Caki2 (cell line): ENCODE results near the gene ZNF835. TPM values are rescaled to one million over a fixed set of nuclear protein-coding genes. Genes with fewer than 3 reads are reported as not detected.
A peak's percentile ranks its signal among the peaks of the same experiment; 100 is the strongest.
"Not testable (repeated sequence)": the region's sequence is repeated elsewhere in the genome, so short reads cannot be mapped to it uniquely, and the experiment has no call there.

Source experiments
- DNase-seq: peaks from one replicate; pipeline ENCODE4 v3.0.0-alpha.2; 2015; ENCODE audit warnings: low read depth
- in situ Hi-C: cut with HindIII; loops from 2 replicates; pipeline ENCODE4 v1.10.0; 2016; ENCODE audit warnings: low sequenced_read_pairs, low pct_unique_long_range_greater_than_20kb, mixed read lengths
- total RNA-seq: library from RNA; depleted of rRNA; stranded (reverse); fragments of >200 nt; shearing (Covaris generic); gene quantifications from 2 replicates; pipeline ENCODE4 v1.2.3, GENCODE V29; 2014; ENCODE audit warnings: low replicate concordance; rRNA removed

ZNF835 gene
- total RNA-seq: not detected in 2 replicates

DNA sequence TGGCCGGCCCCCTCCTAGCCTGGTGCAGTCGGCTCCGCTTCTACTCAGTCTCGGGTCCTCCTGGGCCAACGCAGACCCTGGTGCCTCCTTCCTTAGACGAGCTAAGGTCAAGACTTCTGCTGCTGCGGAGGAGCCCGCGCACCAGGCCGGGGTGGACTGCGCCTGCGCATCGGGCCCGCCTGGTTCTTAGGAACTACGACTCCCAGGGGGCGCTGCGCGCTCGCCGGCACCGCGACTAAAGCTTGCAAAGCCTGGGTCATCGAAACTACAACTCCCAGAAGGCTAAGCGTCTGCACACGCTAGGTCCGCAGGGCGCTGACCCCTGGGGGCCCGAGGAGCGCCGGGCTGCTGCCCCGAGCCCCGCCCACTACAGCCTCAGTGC, at the start of gene ZNF835:
Gene ZNF835, minus strand, starts transcription at position 145 of the 382 bp plus-strand sequence. CDS start 6,559 bp downstream, outside the sequence.
- in situ Hi-C loops: no loop called here

DNA sequence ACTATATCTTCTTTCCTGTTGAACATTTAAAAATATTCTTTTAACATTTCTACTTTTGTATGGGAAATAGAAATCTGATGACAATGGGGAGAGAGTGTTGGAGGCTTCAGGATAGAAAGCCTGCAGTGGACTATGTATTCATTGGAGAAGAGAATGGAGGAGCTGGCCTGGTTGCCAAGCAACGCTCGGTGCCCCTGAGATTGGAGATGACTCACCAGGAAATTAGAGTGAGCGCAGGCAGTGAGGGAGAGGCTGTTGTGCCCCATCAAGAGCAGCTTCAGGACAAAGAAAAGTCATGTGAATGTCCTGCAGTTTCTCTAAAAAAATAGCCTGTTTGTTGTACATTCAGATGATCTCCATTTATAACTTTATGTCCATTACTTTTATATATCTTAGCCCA, 48.7 kb upstream of the ZNF835 start:
- no peak for DNase-seq
- in situ Hi-C loops: no loop called here

More for the DNA sequence above, at the start of gene ZNF835:
- no peak for DNase-seq

DNA sequence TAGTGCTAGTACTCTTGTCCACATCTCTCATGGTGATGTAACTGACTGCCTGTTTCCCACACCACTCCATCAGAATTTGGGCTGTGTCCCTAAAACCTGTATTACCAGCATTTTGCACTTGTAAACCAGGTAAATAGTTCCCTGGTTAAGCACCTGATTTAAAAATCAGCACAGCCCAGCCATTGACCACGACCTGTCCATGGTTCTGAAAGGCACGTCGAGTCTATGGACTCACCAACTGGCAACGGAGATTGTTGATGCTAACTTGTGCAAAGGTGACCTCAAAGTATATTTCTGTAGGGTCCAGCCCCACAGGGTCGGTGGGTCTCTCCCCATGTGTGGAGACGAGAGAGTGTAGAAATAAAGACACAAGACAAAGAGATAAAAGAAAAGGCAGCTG, 46.7 kb upstream of the ZNF835 start:
- no peak for DNase-seq
- in situ Hi-C loops: no loop called here

DNA sequence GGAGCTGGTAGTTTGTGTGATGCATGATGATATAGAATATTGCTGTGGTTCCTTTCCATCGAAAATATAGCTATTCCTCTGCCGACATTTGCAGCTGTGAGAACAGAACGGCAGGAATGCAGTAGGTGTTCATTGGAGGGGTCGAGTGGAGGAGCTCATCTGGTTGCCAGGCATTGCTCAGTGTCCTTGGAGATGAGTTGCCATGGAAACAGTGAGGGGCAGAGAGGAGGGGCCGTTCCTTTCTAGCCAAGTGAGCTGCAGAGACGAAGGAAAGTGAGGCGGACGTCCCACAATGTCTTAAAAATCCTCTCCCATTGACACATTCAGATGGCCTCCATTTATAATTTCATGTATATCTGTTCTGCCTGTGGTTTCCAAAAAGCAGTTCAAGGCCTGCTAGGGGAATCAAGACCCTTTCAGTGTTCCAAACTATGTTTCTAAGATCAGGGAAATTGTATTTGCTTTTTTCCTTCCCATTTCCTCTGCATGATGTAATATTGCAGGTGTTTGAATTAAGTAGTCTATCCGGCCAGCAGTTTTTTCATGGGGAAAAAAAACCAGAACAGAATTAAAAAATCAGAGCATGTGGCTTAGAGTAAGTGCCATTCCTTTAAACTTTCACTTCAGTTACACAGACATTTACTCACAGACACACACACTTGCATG, 41.2 kb upstream of the ZNF835 start:
- in situ Hi-C loops: no loop called here

DNA sequence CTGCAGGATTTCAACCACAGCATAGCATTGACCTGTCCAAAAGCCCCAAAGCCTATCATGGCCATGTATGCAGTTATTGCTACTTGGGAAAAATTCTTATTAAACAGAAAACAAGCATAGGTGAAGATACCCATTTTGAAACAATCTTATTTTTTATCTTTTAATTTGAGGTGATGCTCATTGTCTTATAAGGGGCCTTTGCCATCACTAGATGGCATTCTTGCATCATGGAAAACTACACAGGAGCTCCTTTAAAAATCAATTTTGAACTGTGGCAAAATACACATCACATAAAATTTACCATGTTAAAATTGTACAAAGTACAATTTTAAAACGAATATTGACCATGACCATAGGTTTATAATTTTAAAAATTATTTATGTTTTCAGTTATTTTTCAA, 38.9 kb upstream of the ZNF835 start:
- DNase-seq: no peak
- in situ Hi-C loops: no loop called here

More for the DNA sequence above, 41.2 kb upstream of the ZNF835 start:
- no peak for DNase-seq

DNA sequence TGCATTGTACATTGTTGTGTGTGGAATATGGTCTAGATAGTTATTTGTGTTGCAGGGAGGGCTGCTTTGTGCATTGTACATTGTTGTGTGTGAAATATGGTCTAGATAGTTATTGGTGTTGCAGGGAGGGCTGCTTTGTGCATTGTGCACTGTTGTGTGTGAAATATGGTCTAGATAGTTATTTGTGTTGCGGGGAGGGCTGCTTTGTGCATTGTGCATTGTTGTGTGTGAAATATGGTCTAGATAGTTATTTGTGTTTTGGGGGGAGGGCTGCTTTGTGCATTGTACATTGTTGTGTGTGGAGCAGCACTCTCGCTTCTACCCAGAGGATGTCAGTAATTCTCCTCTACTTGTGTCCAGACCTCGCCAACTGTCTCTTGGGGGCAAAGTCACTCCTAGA, 36.3 kb upstream of the ZNF835 start:
- in situ Hi-C loops: no loop called here
- no peak for DNase-seq

DNA sequence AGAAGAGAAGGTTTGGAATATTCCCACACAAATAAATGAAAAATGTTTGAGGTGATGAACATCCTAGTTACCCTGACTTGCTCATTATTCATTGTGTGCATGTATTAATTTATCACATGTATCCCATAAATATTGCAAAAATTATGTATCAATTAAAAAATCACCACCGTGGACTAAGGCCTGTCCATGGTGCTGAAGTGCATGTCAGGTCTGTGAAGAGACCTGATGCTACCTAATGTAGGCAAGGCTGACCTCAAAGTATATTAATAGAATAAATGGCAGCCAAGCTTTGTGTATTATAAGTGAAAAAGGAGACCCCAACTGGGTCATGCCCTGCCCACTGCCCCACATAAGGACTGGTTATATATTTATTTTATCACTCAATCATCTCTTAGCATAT, 34.4 kb upstream of the ZNF835 start:
- DNase-seq: peak; percentile 18
- in situ Hi-C loops: no loop called here

DNA sequence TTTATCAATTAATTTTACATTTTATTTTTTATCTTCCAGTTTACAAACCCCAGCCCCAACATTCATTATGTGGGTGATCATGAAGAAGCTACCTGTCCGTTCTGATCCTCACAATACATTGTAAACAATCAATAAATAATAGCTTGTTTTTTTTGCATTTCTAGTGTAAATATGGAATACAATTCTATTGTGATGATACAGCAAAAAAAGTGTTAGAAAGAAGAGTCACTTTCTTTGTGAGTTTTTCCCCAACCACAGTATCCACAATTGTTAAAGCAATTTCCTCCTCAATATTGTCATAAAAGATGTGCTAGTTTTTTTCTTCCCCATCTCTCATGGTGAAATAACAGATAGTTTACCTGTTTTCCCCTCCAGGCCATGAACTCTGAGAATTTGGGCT, 30.3 kb upstream of the ZNF835 start:
- no peak for DNase-seq
- in situ Hi-C loops: no loop called here

DNA sequence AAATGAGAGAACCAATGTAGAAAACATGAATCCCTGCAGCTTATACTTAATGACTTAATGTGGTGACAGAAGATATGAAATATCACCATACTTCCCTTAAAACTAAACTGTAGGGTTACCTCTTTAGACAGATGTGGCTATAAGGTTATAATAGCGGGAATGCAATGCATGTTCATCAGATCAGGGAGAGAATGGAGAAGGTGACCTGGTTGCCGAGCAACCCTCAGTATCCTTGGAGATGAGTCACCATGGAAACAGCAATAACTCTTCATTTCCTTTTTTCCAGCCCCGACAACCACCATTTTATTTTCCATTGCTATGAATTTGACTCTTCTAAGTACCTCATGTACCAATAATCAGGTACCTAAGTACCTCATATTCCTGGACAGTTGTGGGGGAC, 28.0 kb upstream of the ZNF835 start:
- in situ Hi-C loops: no loop called here
- no peak for DNase-seq

DNA sequence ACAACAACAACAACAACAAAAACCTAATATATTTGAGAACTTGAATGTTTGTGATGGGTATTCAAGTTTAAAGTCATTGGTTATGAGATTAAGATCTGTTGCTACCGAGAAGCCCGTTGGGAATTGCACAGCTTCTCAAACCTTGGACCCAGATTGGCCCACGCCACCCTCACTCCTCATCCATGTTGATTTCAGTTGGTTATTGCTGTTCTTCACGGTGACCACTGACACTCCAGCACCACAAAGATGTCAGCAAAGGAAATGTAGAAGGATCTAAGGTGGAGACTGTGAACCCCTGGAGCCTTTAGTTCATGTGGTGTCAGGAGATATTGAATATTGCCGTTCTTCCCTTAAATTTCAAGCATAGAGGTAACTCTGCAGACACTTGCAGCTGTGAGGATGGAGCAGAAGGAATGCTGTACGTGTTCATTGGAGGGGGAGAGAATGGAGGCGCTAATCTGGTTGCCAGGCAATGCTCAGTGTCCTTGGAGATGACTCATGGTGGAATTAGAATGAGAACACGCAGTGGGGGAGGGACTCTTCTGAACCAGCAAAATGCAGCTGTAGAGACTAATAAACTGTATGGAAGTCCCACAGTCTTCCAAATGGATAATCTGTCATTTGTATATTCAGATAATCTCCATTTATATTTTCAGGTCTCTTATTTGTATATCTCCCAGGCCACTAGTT, 20.8 kb upstream of the ZNF835 start:
- DNase-seq: no peak
- in situ Hi-C loops: no loop called here

DNA sequence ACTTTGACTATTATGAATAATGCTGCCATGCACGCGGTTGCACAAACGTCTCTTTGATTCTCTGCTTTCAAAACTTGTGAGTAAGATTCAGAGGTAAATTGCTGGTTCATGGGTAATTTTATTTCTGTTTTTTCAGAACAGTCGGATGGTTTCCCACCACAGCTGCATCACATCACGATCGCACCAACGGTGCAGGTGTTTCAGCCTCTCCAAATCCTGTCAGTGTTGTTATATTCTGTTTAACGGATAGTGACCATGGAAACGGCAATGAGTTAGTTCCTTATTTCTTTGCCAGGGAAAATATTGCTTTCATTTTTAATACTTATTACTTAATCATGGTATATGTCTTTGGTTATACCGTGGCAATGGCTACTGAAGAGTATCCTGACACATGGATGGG, 19.1 kb upstream of the ZNF835 start:
- in situ Hi-C loops: no loop called here

DNA sequence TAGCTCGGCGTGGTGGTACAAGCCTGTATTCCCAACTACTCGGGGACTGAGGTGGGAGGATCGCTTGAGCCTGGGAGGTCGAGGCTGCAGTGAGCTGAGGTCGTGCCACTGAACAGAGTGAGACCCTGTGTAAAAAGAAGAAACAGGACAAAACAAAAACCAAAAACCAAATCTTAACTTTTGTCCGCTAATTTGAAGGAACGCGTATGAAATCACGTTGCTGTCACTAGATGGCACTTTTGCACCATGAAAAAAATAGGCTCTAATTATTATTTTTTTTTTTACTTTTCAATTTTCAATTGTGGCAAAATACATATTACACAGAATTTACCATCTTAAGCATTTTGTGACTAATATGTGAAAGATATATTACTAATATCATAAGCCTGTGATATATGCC, 17.6 kb upstream of the ZNF835 start:
- in situ Hi-C loops: no loop called here
- no peak for DNase-seq

More for the DNA sequence above, 19.1 kb upstream of the ZNF835 start:
- DNase-seq: no peak

DNA sequence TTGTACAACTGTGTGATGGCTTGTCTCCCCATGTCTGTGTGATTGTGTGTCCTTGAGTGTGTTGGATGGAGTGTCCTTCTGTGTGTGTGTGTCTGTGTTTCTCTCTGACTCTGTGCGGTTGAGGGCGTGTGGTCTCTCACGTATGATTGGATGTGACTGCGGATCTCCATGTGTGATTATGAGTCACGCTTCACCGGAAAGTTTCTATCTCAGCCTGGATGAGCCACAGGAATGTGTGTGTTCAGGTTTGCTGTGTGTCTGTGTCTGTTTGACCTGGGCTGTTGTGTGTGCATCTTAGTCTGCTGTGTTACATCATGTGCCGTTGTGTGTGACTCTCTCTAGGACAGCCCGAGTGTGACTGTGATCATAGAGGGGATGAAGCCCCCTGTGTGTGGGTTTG, 15.5 kb upstream of the ZNF835 start:
- in situ Hi-C loops: no loop called here
- DNase-seq: no peak

DNA sequence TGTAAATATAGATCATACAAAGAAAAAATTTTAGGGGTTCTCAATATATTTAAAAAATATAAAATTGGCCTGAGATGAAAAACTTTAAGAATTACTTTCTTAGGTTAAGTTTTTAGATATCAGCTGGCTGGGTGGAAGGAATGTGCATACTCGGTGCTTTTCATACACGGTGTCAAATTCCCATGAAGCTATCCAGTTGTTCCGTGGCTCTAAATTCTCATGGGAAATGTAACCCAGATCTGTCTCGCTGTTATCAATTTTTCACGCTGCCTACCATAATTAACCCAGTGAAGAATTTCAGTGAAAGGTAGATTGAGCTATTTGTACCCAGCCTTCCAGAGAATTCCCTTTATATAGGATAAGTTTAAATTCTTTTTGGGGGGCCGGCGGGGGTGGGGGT, 11.6 kb upstream of the ZNF835 start:
- in situ Hi-C loops: no loop called here
- DNase-seq: no peak

DNA sequence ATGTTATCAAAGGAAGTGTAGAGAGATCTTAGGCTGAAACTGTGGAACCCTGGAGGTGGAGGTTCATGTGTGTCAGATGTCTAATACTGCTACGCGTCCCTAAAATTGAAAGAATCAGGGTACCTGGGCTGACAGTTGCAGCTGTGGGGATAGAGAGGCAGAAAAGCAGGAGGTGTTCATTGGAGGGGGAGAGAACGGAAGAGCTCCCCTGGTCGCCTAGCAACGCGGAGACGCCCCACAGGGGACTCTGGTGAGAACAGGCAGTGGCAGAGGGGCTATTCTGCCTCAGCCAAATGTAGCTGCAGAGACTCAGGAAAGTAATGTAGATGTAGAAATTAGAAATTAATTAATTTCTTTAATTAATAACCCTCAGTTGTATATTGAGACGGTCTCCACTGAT, 10.1 kb upstream of the ZNF835 start:
- DNase-seq: no peak
- in situ Hi-C loops: no loop called here

DNA sequence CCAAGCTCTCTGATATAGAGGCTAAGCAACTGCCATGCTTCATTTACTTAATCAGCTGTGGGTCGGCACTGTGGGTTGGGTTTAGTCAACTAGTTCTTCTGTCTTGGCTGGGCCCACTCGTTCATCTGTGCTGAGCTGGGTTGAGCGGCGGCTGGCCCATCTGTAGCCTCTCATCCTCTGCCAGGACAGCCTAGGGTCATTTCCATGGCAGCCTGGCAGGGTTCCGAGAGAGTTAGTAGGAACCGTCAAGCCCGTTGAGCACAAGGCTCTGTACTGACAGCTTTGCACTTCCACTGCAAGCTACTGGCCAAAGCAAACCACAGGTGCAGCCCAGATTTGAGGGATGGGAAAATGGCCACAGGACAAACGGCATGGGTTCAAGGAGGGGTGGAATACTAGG, 6.6 kb upstream of the ZNF835 start:
- no peak for DNase-seq
- in situ Hi-C loops: no loop called here

DNA sequence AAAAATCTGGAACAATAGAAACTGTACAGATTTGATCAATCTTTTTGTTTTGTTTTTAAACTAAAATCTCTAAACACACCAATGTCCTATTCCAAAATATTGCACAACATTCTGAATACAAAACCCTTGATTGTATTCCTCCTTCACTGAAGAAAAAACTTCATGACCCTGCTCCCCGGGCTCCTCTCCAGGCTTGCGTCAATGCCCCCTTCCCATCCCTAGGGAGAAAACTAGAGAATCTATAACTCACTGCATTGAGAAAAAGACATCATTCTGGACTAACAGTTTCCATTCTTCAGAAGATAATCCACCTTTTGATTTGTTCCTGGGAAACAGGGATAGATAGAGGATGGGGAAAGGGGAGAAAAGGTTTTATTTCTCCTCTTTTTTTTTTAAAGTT, 1.1 kb upstream of the ZNF835 start:
- DNase-seq, in situ Hi-C loops: not testable (repeated sequence)

DNA sequence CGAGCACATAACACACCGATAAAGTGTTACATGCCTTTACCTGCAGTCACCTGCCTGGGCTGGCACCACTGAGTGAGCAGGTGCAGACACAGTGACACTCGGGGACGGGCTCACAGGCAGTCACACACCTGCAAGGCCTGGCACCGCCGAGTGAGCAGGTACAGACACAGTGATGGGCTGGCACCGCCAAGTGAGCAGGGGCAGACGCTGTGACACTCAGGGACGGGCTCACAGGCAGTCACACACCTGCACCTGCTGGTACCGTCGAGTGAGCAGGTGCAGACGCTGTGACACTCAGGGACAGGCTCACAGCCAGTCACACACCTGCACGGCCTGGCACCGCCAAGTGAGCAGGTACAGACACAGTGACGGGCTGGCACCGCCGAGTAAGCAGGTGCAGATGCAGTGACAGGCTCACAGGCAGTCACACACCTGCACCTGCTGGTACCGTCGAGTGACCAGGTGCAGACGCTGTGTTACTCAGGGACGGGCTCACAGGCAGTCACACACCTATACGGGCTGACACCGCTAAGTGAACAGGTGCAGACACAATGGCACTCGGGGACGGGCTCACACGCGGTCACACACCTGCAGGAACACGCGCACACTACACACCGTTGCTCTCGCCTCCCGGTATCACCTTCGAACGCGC, 470 bp downstream of the ZNF835 start:
- DNase-seq: no peak
- in situ Hi-C loops: no loop called here

DNA sequence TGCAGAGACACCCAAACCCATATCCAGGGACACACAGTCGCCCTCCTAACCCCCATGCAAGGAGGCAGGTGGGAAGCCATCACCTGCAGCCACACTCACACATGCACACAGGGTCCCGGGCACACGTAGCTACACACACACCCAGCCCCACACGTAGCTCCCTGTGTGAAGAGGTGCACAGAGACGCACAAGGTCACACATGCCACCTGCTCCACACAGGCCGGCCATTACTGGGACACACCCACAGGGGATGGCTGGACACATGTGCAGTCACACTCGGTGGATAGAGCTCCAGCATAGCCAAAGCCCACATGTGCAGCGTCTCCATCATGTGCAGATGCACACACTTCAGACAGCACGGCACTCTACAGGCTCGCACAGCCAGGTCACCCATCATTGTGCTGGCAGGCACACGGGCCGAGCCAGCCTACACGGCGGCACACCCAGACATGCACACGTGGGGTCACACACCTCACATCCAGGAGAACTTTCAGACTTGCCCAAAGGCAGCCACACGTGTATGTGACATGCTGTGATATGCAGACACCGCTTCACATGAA, 1.1 kb downstream of the ZNF835 start:
- in situ Hi-C loops: no loop called here
- no peak for DNase-seq
